Neural progenitor cell (in vitro differentiated cells): ENCODE results near the gene SCFD1. TPM values are rescaled to one million over a fixed set of nuclear protein-coding genes. Genes with fewer than 3 reads are reported as not detected.

Source experiments
- DNase-seq: peaks from one replicate; pipeline ENCODE4 v3.0.0-alpha.2; 2016; ENCODE audit warnings: low spot score
- H2AFZ ChIP-seq: fragments of 200-600 bp; sonication (generic); replicated peaks from 2 replicates; pipeline ENCODE4 v1.6.1; 2016; ENCODE audit warnings: antibody characterized with exemption
- H3F3A ChIP-seq: fragments of 200-600 bp; sonication (generic); 2 replicates; pipeline ENCODE4 v1.6.1; 2016; ENCODE audit warnings: antibody characterized with exemption, low read depth
- H3K27ac ChIP-seq: fragments of 200-600 bp; sonication (generic); 2 replicates; pipeline ENCODE4 v1.5.1; 2016; ENCODE audit warnings: mild to moderate bottlenecking
- H3K27me3 ChIP-seq: fragments of 200-600 bp; sonication (generic); 2 replicates; pipeline ENCODE4 v1.6.1; 2016; ENCODE audit warnings: mild to moderate bottlenecking, moderate library complexity
- H3K36me3 ChIP-seq: fragments of 200-600 bp; sonication (generic); 2 replicates; pipeline ENCODE4 v1.5.1; 2016
- H3K4me1 ChIP-seq: fragments of 200-600 bp; sonication (generic); 2 replicates; pipeline ENCODE4 v1.6.1; 2016; ENCODE audit warnings: mixed run types
- H3K4me2 ChIP-seq: fragments of 200-600 bp; sonication (generic); 2 replicates; pipeline ENCODE4 v1.6.1; 2016
- H3K4me3 ChIP-seq: fragments of 200-600 bp; sonication (generic); 2 replicates; pipeline ENCODE4 v1.5.1; 2016
- H3K79me2 ChIP-seq: fragments of 200-600 bp; sonication (generic); 2 replicates; pipeline ENCODE4 v1.6.1; 2016; ENCODE audit warnings: low read depth
- H3K9ac ChIP-seq: fragments of 200-600 bp; sonication (generic); 2 replicates; pipeline ENCODE4 v1.6.1; 2016
- H3K9me3 ChIP-seq: fragments of 200-600 bp; sonication (generic); 2 replicates; pipeline ENCODE4 v1.5.1; 2016; ENCODE audit warnings: low read depth
- H4K20me1 ChIP-seq: fragments of 200-600 bp; sonication (generic); 2 replicates; pipeline ENCODE4 v1.6.1; 2016; ENCODE audit warnings: low read depth
- H3K27ac Mint-ChIP-seq: 3 replicates; pipeline ENCODE4 v1.8.0; 2021; ENCODE audit warnings: mixed read lengths
- H3K27me3 Mint-ChIP-seq: 2 replicates; pipeline ENCODE4 v1.8.0; 2022; ENCODE audit warnings: low read depth, mild to moderate bottlenecking, inconsistent platforms, moderate library complexity, mixed read lengths; ENCODE audit not compliant: insufficient read depth
- H3K36me3 Mint-ChIP-seq: 3 replicates; pipeline ENCODE4 v1.8.0; 2021; ENCODE audit warnings: mixed read lengths
- H3K4me1 Mint-ChIP-seq: 3 replicates; pipeline ENCODE4 v1.8.0; 2021; ENCODE audit warnings: mixed read lengths
- H3K4me3 Mint-ChIP-seq: 3 replicates; pipeline ENCODE4 v1.8.0; 2021; ENCODE audit warnings: mild to moderate bottlenecking, moderate library complexity, mixed read lengths
- H3K9me3 Mint-ChIP-seq: 3 replicates; pipeline ENCODE4 v1.8.0; 2020; ENCODE audit warnings: mixed read lengths
- EZH2 ChIP-seq: fragments of 200-600 bp; sonication (generic); IDR thresholded peaks from 2 replicates; pipeline ENCODE4 v1.6.1; 2017; ENCODE audit warnings: antibody characterized with exemption, mild to moderate bottlenecking, moderate library complexity
- EZH2phosphoT487 ChIP-seq: fragments of 200-600 bp; sonication (generic); IDR thresholded peaks from 2 replicates; pipeline ENCODE4 v1.6.1; 2017; ENCODE audit warnings: antibody characterized with exemption
- total RNA-seq: library from RNA; depleted of rRNA; stranded (reverse); fragments of >200 nt; gene quantifications from 2 replicates; pipeline ENCODE4 v1.2.3, GENCODE V29; 2015; ENCODE audit warnings: low replicate concordance
- TF ChIP-seq, protein P1 (sequence below): fragments of 200-600 bp; sonication (generic); IDR thresholded peaks from 2 replicates; pipeline ENCODE4 v1.5.1; 2017; ENCODE audit warnings: antibody characterized with exemption, mild to moderate bottlenecking

The SCFD1 gene
- total RNA-seq, 1 donor from 2014 or later = 115 TPM

DNA sequence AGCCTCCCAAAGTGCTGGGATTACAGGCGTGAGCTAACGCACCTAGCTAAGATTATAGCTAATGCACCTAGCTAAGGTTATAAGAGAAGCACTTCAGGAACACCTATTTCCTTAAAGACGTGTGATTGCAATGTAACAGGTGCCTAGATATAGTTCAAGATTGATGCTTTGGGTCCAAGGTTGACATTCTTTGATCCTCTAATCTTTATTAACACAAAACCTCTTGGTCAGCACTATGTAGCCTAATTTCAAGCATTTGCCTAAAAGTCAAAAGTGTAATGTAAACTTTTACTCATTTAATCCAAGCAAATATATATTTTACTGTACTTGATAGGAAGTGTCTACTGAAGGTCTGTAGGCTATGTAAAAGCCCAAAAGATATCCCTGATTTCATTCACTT, 36.5 kb downstream of the SCFD1 start:
- Histone ChIP-seq H3K4me1 (no peaks in the 10 kb centered on the region), H3K4me3 (no peak overlapping the region), H3K9ac (no peak overlapping the region), H3K9me3 (no peaks in the 10 kb centered on the region), H3K79me2 (no peaks in the 10 kb centered on the region), H3K27me3 (no peaks in the 10 kb centered on the region), H3K27ac (no peak overlapping the region), H2AFZ (no peak overlapping the region), H3F3A (peaks cover 17% of the 10 kb centered on the region), H4K20me1 (no peaks in the 10 kb centered on the region), H3K36me3 (peaks cover 9% of the 10 kb centered on the region), H3K4me2 (no peak overlapping the region)
- Mint-ChIP-seq H3K27ac (no peak overlapping the region), H3K4me1 (no peaks in the 10 kb centered on the region), H3K27me3 (no peaks in the 10 kb centered on the region), H3K9me3 (no peaks in the 10 kb centered on the region), H3K36me3 (peaks cover 27% of the 10 kb centered on the region), H3K4me3 (no peak overlapping the region)
- no peak for DNase-seq
- TF ChIP-seq EZH2 = no peak
- TF ChIP-seq, protein P1, sequence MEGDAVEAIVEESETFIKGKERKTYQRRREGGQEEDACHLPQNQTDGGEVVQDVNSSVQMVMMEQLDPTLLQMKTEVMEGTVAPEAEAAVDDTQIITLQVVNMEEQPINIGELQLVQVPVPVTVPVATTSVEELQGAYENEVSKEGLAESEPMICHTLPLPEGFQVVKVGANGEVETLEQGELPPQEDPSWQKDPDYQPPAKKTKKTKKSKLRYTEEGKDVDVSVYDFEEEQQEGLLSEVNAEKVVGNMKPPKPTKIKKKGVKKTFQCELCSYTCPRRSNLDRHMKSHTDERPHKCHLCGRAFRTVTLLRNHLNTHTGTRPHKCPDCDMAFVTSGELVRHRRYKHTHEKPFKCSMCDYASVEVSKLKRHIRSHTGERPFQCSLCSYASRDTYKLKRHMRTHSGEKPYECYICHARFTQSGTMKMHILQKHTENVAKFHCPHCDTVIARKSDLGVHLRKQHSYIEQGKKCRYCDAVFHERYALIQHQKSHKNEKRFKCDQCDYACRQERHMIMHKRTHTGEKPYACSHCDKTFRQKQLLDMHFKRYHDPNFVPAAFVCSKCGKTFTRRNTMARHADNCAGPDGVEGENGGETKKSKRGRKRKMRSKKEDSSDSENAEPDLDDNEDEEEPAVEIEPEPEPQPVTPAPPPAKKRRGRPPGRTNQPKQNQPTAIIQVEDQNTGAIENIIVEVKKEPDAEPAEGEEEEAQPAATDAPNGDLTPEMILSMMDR = no peak
- no peak for TF ChIP-seq EZH2phosphoT487

DNA sequence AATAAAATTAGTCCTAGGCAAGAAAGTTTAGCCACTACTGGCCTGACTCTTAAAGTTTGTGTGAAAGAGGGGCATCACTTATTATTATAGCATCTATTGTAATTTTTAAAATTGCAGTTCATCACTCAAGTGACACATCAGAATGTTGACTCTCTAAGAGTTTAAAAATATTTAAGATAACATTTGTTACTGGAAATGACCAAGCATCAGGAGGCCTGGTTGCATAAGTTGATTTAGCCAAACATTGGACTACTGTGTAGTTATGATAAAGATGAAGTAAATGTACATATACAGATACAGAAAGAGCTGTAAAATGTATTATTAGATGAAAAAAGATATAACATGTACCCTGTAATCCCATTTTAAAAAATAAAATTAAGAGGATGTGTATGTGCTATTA, 47.5 kb downstream of the SCFD1 start:
- Histone ChIP-seq H3K9ac (no peak overlapping the region), H3K27me3 (no peaks in the 10 kb centered on the region), H3K36me3 (peaks cover 29% of the 10 kb centered on the region), H3K4me3 (no peak overlapping the region), H4K20me1 (no peaks in the 10 kb centered on the region), H3K4me1 (no peaks in the 10 kb centered on the region), H3K4me2 (no peak overlapping the region), H3F3A (no peaks in the 10 kb centered on the region), H3K9me3 (no peaks in the 10 kb centered on the region), H3K27ac (no peak overlapping the region), H2AFZ (no peak overlapping the region), H3K79me2 (no peaks in the 10 kb centered on the region)
- Mint-ChIP-seq H3K27me3 (no peaks in the 10 kb centered on the region), H3K4me1 (no peaks in the 10 kb centered on the region), H3K36me3 (peaks cover 25% of the 10 kb centered on the region), H3K27ac (no peak overlapping the region), H3K4me3 (no peak overlapping the region), H3K9me3 (peaks cover 13% of the 10 kb centered on the region)
- no peak for DNase-seq
- TF ChIP-seq, protein P1 = no peak
- TF ChIP-seq EZH2 = no peak
- TF ChIP-seq EZH2phosphoT487 = no peak

DNA sequence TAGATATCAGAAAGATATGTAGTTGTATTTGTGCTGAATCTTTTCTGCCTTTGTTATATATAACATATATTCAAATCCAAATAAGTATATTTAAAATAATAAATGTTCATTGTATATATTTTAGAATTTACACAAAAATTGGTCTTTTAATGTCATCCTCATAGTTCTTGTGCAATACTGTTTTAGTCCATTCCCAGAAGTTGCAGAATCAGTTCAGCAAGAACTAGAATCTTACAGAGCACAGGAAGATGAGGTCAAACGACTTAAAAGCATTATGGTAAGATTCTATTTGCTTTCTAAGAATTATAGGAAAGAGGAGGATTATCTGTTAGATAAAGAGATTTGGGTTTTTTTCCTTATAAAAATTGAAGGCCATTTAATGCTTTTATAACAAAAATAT, 51.0 kb downstream of the SCFD1 start:
- Histone ChIP-seq H3K79me2 (no peaks in the 10 kb centered on the region), H3F3A (no peaks in the 10 kb centered on the region), H4K20me1 (no peaks in the 10 kb centered on the region), H2AFZ (no peak overlapping the region), H3K27me3 (no peaks in the 10 kb centered on the region), H3K4me1 (no peaks in the 10 kb centered on the region), H3K9me3 (no peaks in the 10 kb centered on the region), H3K9ac (no peak overlapping the region), H3K4me3 (no peak overlapping the region), H3K27ac (no peak overlapping the region), H3K36me3 (peaks cover 44% of the 10 kb centered on the region), H3K4me2 (no peak overlapping the region)
- Mint-ChIP-seq H3K9me3 (no peaks in the 10 kb centered on the region), H3K27me3 (no peaks in the 10 kb centered on the region), H3K27ac (no peak overlapping the region), H3K4me3 (no peak overlapping the region), H3K36me3 (peaks cover 20% of the 10 kb centered on the region), H3K4me1 (no peaks in the 10 kb centered on the region)
- TF ChIP-seq, protein P1 = no peak
- TF ChIP-seq EZH2phosphoT487 (no peak), EZH2 (no peak)
- DNase-seq = no peak
